Measurements from ENCODE around the gene LSM12. TPM values are rescaled to one million over a fixed set of nuclear protein-coding genes. Genes with fewer than 3 reads are reported as not detected.

The LSM12 gene
- total and polyA plus RNA-seq, 2 of the 8 experiments (the other 6 are each of a cell fraction or from before 2014, with no cell fraction given) = 69.8 to 142 TPM

- Histone ChIP-seq H3K14ac (ENCODE audit: insufficient read length) (no peak overlapping the region), H3K27ac (ENCODE audit: low read depth, low read length) (no peak overlapping the region), H3K79me2 (ENCODE audit: control insufficient read depth in 1 of 2, insufficient read depth in 2 of 2, low read length in 2 of 2) (no peaks in the 10 kb centered on the region), H2BK5ac (ENCODE audit: low read depth, low read length) (no peak overlapping the region), H4K8ac (ENCODE audit: extremely low read depth, insufficient read depth, low read length) (no peak overlapping the region), H2BK15ac (ENCODE audit: low read length) (no peak overlapping the region), H3K23ac (ENCODE audit: insufficient read length) (no peak overlapping the region), H2AK5ac (ENCODE audit: low read depth, low read length) (no peak overlapping the region), H3K9ac (replicated peaks in 1 of 4; ENCODE audit: extremely low read depth in 1 of 4, low read depth in 3 of 4, low read length in 3 of 4) (no peak overlapping the region), H3K79me1 (ENCODE audit: low read depth, low read length) (no peaks in the 10 kb centered on the region; the same call in 1 of the 2 replicates), H3K4ac (replicated peaks; ENCODE audit: insufficient read length, low read depth, low read length) (no peak overlapping the region), H3K36me3 (ENCODE audit: control insufficient read depth in 2 of 4, insufficient read depth in 4 of 4, low read length in 3 of 4) (peaks cover 0 to 3% (median 1%) of the 10 kb centered on the region in 4 experiments; a peak in 2 of 8 replicates), H2AFZ (ENCODE audit: low read length) (no peak overlapping the region), H3K18ac (ENCODE audit: extremely low read depth, low read length) (no peak overlapping the region), H4K5ac (ENCODE audit: insufficient read length, low read depth, low read length) (no peak overlapping the region), H3K4me2 (ENCODE audit: insufficient read depth in 1 of 2, low read depth in 2 of 2, low read length in 2 of 2) (no peak overlapping the region; a peak in 1 of 4 replicates), H3K56ac (replicated peaks; ENCODE audit: insufficient read length, low read depth, low read length) (no peak overlapping the region), H3K23me2 (ENCODE audit: low read depth, low read length) (peaks cover 2% of the 10 kb centered on the region; the same call in 1 of the 2 replicates), H3K9me3 (ENCODE audit: insufficient read depth in 2 of 2, low read depth in 1 of 2, low read length in 1 of 2) (no peaks in the 10 kb centered on the region), H4K91ac (replicated peaks; ENCODE audit: insufficient read length, low read length) (no peak overlapping the region), H2BK12ac (ENCODE audit: low read depth, low read length) (no peak overlapping the region), H4K20me1 (replicated peaks in 1 of 2; ENCODE audit: control insufficient read depth in 1 of 2, insufficient read depth in 2 of 2, low read length in 2 of 2) (peaks cover 2 to 4% of the 10 kb centered on the region in 2 experiments), H2BK120ac (replicated peaks; ENCODE audit: low read depth, low read length) (no peak overlapping the region), H3K27me3 (replicated peaks in 1 of 4; ENCODE audit: control insufficient read depth in 3 of 4, extremely low read depth in 1 of 4, insufficient read depth in 3 of 4, low read length in 3 of 4) (no peaks in the 10 kb centered on the region), H3K4me3 (ENCODE audit: extremely low read depth in 1 of 4, insufficient read depth in 2 of 4, low read depth in 3 of 4, low read length in 4 of 4) (no peak overlapping the region), H3K4me1 (replicated peaks in 1 of 4; ENCODE audit: control insufficient read depth in 3 of 4, insufficient read depth in 4 of 4, low read length in 3 of 4) (peaks cover 2 to 7% (median 6%) of the 10 kb centered on the region in 4 experiments), H2BK20ac (ENCODE audit: low read length) (no peak overlapping the region)
- DNase-seq (ENCODE audit: low read depth in 1 of 2, low spot score in 2 of 2) = no peak
- no peak for FAIRE-seq
- WGBS, 2 experiments (ENCODE audit: extremely low coverage in 1 of 2, insufficient coverage in 1 of 2, insufficient read length in 1 of 2, insufficient replicate concordance in 2 of 2, low coverage in 1 of 2, low lambda C conversion rate in 2 of 2, missing lambda C conversion rate in 1 of 2) = 95% methylated on average over 14 of the region's 14 CpGs; no CpG with 5 or more reads in 1 of the 2 experiments
- ChIA-PET POLR2A (ENCODE audit: partially characterized antibody) (interaction anchor here (0.6 to 1.2 kb wide), 2 partner anchors 9 to 15 kb away, joined by 3 to 5 read pairs; no protein-coding TSS in a partner anchor), CTCF (ENCODE audit: partially characterized antibody) (interaction anchor here (1.1 to 2.8 kb wide), 6 partner anchors 12 to 105 kb away, joined by 4 to 10 read pairs (median 6); no protein-coding TSS in a partner anchor)
- TF ChIP-seq BACH1 (IDR thresholded peaks at IDR 0.05; ENCODE audit: low read length) = no peak
- TF ChIP-seq RNF2 (IDR thresholded peaks at IDR 0.05; ENCODE audit: borderline replicate concordance, low read depth, low read length, missing control alignments, poor library complexity, severe bottlenecking) = no peak
- TF ChIP-seq SIRT6 (IDR thresholded peaks at IDR 0.05; ENCODE audit: low read length) = no peak
- TF ChIP-seq EP300 (IDR thresholded peaks at IDR 0.05; ENCODE audit: borderline replicate concordance in 1 of 2, low read depth in 2 of 2, low read length in 2 of 2) = no peak
- TF ChIP-seq EZH2 (IDR thresholded peaks at IDR 0.05; ENCODE audit: low read depth, low read length, severe bottlenecking) = no peak
- TF ChIP-seq BRCA1 (IDR thresholded peaks at IDR 0.05; ENCODE audit: low read depth, low read length) = no peak
- TF ChIP-seq ASH2L (IDR thresholded peaks at IDR 0.05; ENCODE audit: low read length) = no peak
- TF ChIP-seq CBX5 (IDR thresholded peaks at IDR 0.05; ENCODE audit: low read depth, low read length) = no peak
- no peak for TF ChIP-seq SP2 (IDR thresholded peaks at IDR 0.05; ENCODE audit: low read length)
- TF ChIP-seq HDAC2 (IDR thresholded peaks at IDR 0.05; ENCODE audit: borderline replicate concordance in 1 of 2, low read depth in 2 of 2, low read length in 2 of 2) = no peak
- no peak for TF ChIP-seq E2F6 (IDR thresholded peaks at IDR 0.05)
- TF ChIP-seq KDM5A (IDR thresholded peaks at IDR 0.05; ENCODE audit: low read length) = no peak
- no peak for TF ChIP-seq TEAD4 (IDR thresholded peaks at IDR 0.05; ENCODE audit: low read depth, low read length)
Observed at GRCh38 chr17:44012874-44013273, 53.6 kb downstream of the LSM12 start.

Measured in H1 (cell line).